A673 (cell line): ENCODE results near the gene ANKRD44.

Experiments
- CTCF ChIP-seq: fragments of 300-800, 200-600 bp; sonication (generic); conservative IDR thresholded peaks from 2 replicates; pipeline ENCODE4 v1.5.1; 2017; ENCODE audit warnings: low read depth, mild to moderate bottlenecking, antibody characterized with exemption, low read length, moderate library complexity, mixed read lengths
- EZH2 ChIP-seq: fragments of 200-600 bp; sonication (generic); IDR thresholded peaks from 2 replicates; pipeline ENCODE4 v1.6.1; 2017; ENCODE audit warnings: borderline replicate concordance, low read depth, mild to moderate bottlenecking, mixed read lengths, antibody characterized with exemption, low read length; ENCODE audit not compliant: poor library complexity, severe bottlenecking

- TF ChIP-seq CTCF (no peak), EZH2 (no peak)
Measured at GRCh38 chr2:197232010-197232409, 78.6 kb downstream of the ANKRD44 start.
